Adipocyte (in vitro differentiated cells): ENCODE data around the gene MAPKAPK2.

Source experiments
- DNase-seq: peaks from one replicate; pipeline ENCODE4 v3.0.0-alpha.2; 2015; ENCODE audit warnings: low read depth
- H3K27me3 ChIP-seq: replicated peaks from 2 replicates; pipeline ENCODE4 v1.7.0; 2013; ENCODE audit warnings: mild to moderate bottlenecking, low read length, moderate library complexity; ENCODE audit not compliant: control insufficient read depth, insufficient read depth
- H3K36me3 ChIP-seq: 2 replicates; pipeline ENCODE4 v1.7.0; 2013; ENCODE audit warnings: low read length, mild to moderate bottlenecking, moderate library complexity; ENCODE audit not compliant: control insufficient read depth, insufficient read depth, severe bottlenecking
- H3K4me1 ChIP-seq: 2 replicates; pipeline ENCODE4 v1.7.0; 2013; ENCODE audit warnings: mild to moderate bottlenecking, low read length, moderate library complexity; ENCODE audit not compliant: control insufficient read depth, insufficient read depth
- H3K4me3 ChIP-seq: 2 replicates; pipeline ENCODE4 v1.7.0; 2013; ENCODE audit warnings: mild to moderate bottlenecking, low read length, moderate library complexity
- H3K9ac ChIP-seq: 2 replicates; pipeline ENCODE4 v1.7.0; 2013; ENCODE audit warnings: mild to moderate bottlenecking, low read length, moderate library complexity
- H3K9me3 ChIP-seq: 2 replicates; pipeline ENCODE4 v1.7.0; 2013; ENCODE audit warnings: mild to moderate bottlenecking, low read length, moderate library complexity; ENCODE audit not compliant: control insufficient read depth

MAPKAPK2 gene

DNA sequence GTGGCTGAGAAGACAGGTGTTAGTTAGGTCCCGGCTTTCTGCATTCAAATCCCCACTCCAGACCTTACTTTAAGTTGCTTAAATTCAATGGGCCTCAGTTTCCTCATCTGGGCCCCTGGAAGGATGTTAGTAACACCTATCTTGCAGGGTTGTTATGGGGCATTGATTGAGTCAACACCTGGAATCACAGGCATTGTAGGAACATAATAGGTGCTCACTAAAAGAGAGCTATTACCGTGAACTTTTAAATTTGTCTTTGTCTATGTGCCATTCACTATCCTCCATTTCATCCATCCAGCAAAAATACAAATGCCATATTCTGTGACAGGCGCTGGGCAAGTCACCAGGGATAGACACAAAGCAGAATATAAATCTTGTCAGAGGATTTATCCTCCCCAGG is 10.5 kb upstream of the MAPKAPK2 start:
- Histone ChIP-seq H3K9ac (peak overlapping the region; percentile 2), H3K4me1 (peaks cover 17% of the 10 kb centered on the region), H3K9me3 (no peaks in the 10 kb centered on the region), H3K36me3 (no peaks in the 10 kb centered on the region), H3K4me3 (no peak overlapping the region), H3K27me3 (no peaks in the 10 kb centered on the region)
- no peak for DNase-seq

DNA sequence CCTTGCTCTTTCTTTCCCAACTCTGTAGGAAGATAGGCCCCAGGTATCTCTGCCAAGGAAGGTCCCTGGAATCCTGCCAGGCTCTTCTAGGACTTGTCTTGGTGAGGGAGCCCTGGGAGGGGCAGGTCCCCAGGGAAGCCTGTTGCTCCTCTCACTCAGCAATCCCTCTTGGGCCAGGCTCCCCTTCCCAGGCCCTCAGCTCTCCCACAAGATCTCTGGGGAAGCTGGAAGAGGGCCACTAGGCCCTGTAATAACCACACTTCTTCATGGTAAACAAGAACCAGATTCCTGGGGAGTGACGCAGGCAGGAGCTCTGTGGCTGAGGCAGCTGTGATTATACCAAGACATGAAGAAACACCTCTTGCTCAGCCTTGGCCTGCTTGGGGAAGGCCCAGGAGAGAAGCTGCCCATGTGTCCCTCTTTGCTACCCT is 9.9 kb upstream of the MAPKAPK2 start:
- DNase-seq: peak; percentile 97
- no peaks in the 10 kb centered on the region for H3K9me3 ChIP-seq
- H3K36me3 ChIP-seq: no peaks in the 10 kb centered on the region
- peak overlapping the region; percentile 2 for H3K9ac ChIP-seq
- no peak overlapping the region for H3K4me3 ChIP-seq
- H3K4me1 ChIP-seq: peaks cover 17% of the 10 kb centered on the region
- H3K27me3 ChIP-seq: no peaks in the 10 kb centered on the region

DNA sequence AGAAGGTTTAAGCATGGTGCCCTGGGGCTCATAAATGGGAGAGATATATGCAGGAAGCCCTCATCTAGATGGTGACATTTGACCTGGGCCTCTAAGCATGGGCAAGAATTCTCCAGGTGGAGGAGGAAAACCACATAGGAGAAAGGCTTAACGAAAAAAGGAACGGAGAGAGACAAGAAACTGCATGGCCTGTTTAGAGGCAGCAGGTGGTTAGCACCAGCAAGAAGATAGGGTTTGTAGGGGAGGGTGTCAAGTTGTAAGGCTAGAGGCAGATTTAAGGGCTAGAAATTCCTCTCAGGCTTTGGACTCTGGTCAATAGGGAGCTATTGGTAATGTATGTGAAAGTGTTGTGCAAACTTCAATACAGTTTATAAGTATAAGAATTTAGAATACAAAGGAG is 8.2 kb upstream of the MAPKAPK2 start:
- no peaks in the 10 kb centered on the region for H3K27me3 ChIP-seq
- H3K36me3 ChIP-seq: no peaks in the 10 kb centered on the region
- DNase-seq: no peak
- H3K4me3 ChIP-seq: no peak overlapping the region
- H3K9ac ChIP-seq: no peak overlapping the region
- H3K4me1 ChIP-seq: peaks cover 17% of the 10 kb centered on the region
- H3K9me3 ChIP-seq: no peaks in the 10 kb centered on the region

DNA sequence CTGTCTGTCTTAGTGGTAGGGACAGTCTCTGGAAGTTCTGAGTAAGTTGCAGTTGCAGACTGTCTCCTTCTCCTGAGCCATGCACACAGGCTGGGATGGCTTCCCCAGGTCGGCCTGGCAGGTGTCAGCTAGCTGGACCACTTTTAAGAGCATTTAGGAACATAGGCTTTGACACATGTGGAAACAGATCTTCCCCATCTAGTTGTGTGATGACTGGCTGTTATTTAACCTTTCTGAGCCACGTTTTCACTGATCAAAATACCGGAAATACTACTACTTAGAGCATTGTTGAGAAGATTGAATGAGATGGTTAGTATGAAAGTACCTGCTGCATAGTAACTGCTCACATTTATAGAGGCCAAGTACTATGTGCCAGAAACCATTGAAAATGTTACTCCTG is 6.2 kb upstream of the MAPKAPK2 start:
- peaks cover 19% of the 10 kb centered on the region for H3K4me1 ChIP-seq
- no peaks in the 10 kb centered on the region for H3K27me3 ChIP-seq
- no peaks in the 10 kb centered on the region for H3K36me3 ChIP-seq
- H3K4me3 ChIP-seq: no peak overlapping the region
- no peak for DNase-seq
- no peaks in the 10 kb centered on the region for H3K9me3 ChIP-seq
- no peak overlapping the region for H3K9ac ChIP-seq

DNA sequence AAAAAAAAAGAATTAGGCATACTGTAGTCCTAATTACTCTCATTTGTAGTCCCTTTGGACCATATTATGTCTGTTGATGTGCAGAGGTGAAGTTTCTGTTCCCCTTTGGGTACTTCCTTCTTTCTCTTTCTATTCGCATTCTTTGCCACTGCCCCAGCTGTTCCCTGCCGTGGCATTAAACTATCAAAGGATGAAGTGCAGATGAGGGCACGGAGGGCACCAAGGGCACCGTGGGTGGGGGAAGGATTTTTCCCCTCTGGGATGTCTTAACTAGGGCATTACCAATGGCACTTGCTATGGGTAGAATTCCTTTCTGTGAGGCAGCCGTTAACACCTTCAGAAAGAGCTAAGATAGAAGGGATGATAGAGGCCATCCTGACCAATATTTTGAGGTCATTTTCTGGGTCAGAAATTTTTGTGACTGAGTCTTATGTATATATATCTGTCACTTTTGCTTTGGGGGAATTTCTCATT is 4.9 kb upstream of the MAPKAPK2 start:
- H3K9me3 ChIP-seq: no peaks in the 10 kb centered on the region
- peaks cover 12% of the 10 kb centered on the region for H3K4me1 ChIP-seq
- no peaks in the 10 kb centered on the region for H3K27me3 ChIP-seq
- no peak for DNase-seq
- no peak overlapping the region for H3K9ac ChIP-seq
- H3K4me3 ChIP-seq: no peak overlapping the region
- no peaks in the 10 kb centered on the region for H3K36me3 ChIP-seq

DNA sequence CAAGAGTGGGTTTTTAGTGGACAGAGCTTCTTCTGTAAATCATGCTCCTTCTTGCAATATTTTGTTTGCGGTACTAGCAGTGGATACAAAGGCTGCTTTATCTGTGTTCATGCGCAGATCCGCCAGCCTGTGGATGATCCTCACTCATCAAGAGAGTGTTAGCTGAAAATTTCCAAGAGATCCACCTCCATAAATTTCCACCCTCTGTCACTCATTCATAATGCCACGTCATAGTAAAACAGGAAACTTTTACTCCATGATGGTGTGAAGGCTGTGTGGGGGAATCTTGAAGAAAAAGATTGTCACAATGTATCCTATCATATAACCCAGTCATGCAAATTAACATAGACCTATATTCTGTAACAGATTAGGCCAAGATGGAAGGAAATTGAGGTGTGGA is 4.4 kb upstream of the MAPKAPK2 start:
- Histone ChIP-seq H3K4me1 (peaks cover 8% of the 10 kb centered on the region), H3K9ac (no peak overlapping the region), H3K36me3 (no peaks in the 10 kb centered on the region), H3K4me3 (no peak overlapping the region), H3K9me3 (no peaks in the 10 kb centered on the region), H3K27me3 (no peaks in the 10 kb centered on the region)
- no peak for DNase-seq

DNA sequence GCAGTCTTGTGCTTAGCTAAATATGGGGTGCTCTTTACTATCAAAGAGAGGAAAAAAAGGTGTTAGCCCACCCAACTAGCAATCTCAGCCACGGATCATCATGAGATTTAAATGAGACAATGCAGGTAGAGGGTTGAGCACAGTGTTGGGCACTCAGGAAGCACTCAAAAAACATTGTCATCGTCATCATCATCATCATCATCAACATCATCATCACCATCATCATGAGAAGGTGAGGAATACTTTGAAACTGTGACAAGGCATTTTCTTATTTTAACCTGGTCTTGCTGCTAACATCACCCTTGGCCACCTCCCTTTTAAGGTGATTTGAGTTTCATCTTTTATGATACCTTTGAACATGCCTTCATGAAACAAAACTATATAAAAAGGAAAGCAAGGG is 3.3 kb upstream of the MAPKAPK2 start:
- Histone ChIP-seq H3K4me1 (peaks cover 5% of the 10 kb centered on the region), H3K9me3 (no peaks in the 10 kb centered on the region), H3K27me3 (no peaks in the 10 kb centered on the region), H3K4me3 (no peak overlapping the region), H3K36me3 (no peaks in the 10 kb centered on the region), H3K9ac (no peak overlapping the region)
- DNase-seq: no peak

DNA sequence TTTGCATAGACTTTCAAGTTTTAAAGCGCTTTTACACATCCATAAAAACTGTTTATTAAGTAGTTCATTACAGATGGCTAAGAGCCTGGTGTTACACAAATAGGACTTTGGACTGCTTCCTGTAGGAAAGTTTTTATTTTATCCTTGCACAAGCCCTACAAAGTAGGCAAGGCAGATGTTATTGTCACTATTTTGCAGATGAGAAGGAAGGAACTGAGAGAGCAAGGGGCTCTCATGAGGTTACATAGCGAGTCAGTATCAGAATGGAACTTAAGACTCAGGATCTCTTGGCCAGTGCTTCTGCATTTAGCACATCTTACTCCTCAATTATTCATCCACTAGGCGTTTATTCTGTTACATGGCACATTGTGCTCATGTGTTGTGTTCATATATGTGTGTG is 2.6 kb upstream of the MAPKAPK2 start:
- H3K27me3 ChIP-seq: no peaks in the 10 kb centered on the region
- H3K36me3 ChIP-seq: no peaks in the 10 kb centered on the region
- no peak overlapping the region for H3K4me3 ChIP-seq
- H3K9ac ChIP-seq: no peak overlapping the region
- H3K4me1 ChIP-seq: peaks cover 9% of the 10 kb centered on the region
- DNase-seq: no peak
- no peaks in the 10 kb centered on the region for H3K9me3 ChIP-seq

DNA sequence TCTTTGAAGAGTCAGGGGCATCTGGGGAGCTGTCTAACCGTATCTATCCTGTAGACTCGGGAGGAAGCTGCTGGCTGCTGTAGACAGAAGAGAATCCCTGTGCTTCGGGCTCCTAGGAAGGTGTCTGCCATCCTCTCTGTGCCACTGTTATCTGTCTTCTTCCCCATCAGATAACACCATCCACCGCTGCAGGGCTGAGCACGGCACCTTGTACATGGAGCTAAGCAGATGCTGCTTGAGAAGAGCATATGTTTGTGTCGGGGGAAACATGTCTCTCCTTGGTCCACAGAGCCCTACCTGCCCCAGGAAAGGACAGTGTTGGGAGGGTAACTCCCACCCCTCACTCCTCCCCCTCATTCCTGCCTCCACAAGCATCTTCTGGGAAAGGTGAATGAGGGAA is 1.4 kb upstream of the MAPKAPK2 start:
- H3K9me3 ChIP-seq: no peaks in the 10 kb centered on the region
- no peaks in the 10 kb centered on the region for H3K36me3 ChIP-seq
- no peak overlapping the region for H3K4me3 ChIP-seq
- peaks cover 21% of the 10 kb centered on the region for H3K4me1 ChIP-seq
- no peak for DNase-seq
- no peaks in the 10 kb centered on the region for H3K27me3 ChIP-seq
- H3K9ac ChIP-seq: no peak overlapping the region

DNA sequence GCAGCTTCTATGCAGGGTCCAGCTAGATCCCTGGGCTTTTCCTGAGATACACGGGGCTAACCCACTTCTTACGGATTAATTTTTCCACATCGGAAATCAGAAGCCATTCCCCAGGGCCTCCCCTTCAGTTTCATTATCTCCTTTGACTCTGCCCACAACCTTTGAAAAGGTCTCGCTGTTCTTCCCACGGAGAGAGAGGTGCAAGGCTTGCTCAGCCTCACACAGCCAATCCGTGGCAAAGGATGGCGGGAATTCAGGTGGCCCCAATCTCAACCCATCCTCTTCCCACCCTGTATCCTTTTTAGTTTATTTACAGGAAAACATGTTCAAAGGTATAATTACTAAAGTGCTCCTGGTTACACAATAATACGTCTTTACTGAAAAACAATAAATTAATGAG is 702 bp upstream of the MAPKAPK2 start:
- no peak for DNase-seq
- H3K9me3 ChIP-seq: no peaks in the 10 kb centered on the region
- H3K27me3 ChIP-seq: no peaks in the 10 kb centered on the region
- H3K9ac ChIP-seq: peak overlapping the region; percentile 80
- no peaks in the 10 kb centered on the region for H3K36me3 ChIP-seq
- peaks cover 25% of the 10 kb centered on the region for H3K4me1 ChIP-seq
- peak overlapping the region; percentile 86 for H3K4me3 ChIP-seq

DNA sequence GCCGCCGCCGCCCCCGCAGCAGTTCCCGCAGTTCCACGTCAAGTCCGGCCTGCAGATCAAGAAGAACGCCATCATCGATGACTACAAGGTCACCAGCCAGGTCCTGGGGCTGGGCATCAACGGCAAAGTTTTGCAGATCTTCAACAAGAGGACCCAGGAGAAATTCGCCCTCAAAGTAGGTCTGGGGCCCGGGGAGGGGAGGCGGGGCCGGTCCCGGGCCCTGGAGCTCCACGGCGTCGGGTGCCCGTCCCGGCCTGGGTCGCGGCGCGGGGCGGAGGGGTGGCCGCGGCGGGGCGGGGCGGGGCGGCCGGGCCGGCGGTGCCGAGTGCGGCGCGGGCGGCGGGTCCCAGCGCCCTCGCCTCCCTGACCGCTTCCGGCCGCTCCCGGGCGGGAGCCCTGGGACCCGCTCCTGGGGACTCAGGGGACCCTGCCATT is 646 bp downstream of the MAPKAPK2 start:
- Histone ChIP-seq H3K4me3 (peak overlapping the region; percentile 97), H3K9ac (peak overlapping the region; percentile 97), H3K4me1 (peaks cover 39% of the 10 kb centered on the region), H3K36me3 (no peaks in the 10 kb centered on the region), H3K27me3 (no peaks in the 10 kb centered on the region), H3K9me3 (no peaks in the 10 kb centered on the region)
- DNase-seq: peak; percentile 71

DNA sequence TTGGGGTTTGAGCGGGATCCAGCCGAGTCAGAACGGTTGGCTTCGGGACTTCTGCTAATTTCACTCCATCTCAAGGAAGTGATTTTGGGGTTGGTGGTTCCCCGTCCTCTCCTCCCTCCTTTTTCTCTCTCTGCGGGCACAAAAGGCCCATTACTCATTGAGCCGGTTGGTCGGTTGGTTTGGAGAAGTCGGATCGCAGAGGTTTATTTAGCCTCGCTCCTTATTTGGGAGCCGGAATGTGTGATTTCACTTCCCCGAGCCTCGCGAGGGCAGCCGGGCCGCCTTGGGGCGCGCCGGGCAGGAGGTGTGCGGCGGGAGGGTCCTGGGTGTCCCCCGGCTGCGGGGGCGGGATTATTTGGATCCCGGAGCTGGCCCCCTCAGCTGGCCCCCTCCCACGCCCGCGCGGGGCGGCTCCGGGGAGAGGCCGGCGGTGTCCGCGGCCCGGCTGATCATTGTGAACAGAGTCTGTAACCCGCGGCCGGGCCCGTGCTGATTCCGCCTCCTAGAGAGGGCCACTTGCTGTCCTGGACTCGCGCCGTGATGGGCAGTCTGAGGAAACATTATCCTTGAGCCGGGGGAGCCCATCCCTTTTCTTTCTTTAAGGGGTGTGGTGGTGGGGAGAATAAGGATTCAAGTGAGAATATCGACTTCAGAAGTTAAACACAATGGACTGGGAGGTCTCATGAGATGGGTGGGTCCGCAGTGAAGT is 1.2 kb downstream of the MAPKAPK2 start:
- peaks cover 44% of the 10 kb centered on the region for H3K4me1 ChIP-seq
- H3K27me3 ChIP-seq: no peaks in the 10 kb centered on the region
- peak overlapping the region; percentile 97 for H3K9ac ChIP-seq
- no peaks in the 10 kb centered on the region for H3K36me3 ChIP-seq
- DNase-seq: peak; percentile 92
- H3K9me3 ChIP-seq: no peaks in the 10 kb centered on the region
- H3K4me3 ChIP-seq: peak overlapping the region; percentile 97
